SK-N-DZ (cell line): ENCODE measurements around the gene PRKCB.
"Not testable (repeated sequence)": the region's sequence is repeated elsewhere in the genome, so short reads cannot be mapped to it uniquely, and the experiment has no call there.

Experiments used
- DNase-seq: peaks from one replicate; pipeline ENCODE4 v3.0.0-alpha.2; 2015; ENCODE audit warnings: low spot score

PRKCB gene

GRCh38 chr16:24005577-24005976 lies 169.8 kb downstream of the PRKCB start:
- DNase-seq: no peak

GRCh38 chr16:24007391-24007790 lies 171.6 kb downstream of the PRKCB start:
- DNase-seq: no peak

GRCh38 chr16:24007934-24008333 lies 172.2 kb downstream of the PRKCB start:
- DNase-seq: no peak

- DNase-seq: no peak
These were observed 173.3 kb downstream of the PRKCB start for GRCh38 chr16:24009098-24009497.

GRCh38 chr16:24009955-24010354 lies 174.2 kb downstream of the PRKCB start:
- DNase-seq: no peak

GRCh38 chr16:24010440-24011089 lies 174.8 kb downstream of the PRKCB start:
- DNase-seq: peak; percentile 60

- DNase-seq: no peak
These were observed 175.5 kb downstream of the PRKCB start for GRCh38 chr16:24011237-24011636.

GRCh38 chr16:24013054-24013636 lies 177.4 kb downstream of the PRKCB start:
- no peak for DNase-seq

- DNase-seq: no peak
These were observed 178.3 kb downstream of the PRKCB start for GRCh38 chr16:24013864-24014645.

- not testable (repeated sequence) for DNase-seq
These were observed 179.2 kb downstream of the PRKCB start for GRCh38 chr16:24014955-24015354.

GRCh38 chr16:24015923-24016322 lies 180.1 kb downstream of the PRKCB start:
- no peak for DNase-seq

- DNase-seq: no peak
These were observed 182.7 kb downstream of the PRKCB start for GRCh38 chr16:24018485-24018884.

- no peak for DNase-seq
These were observed 187.0 kb downstream of the PRKCB start for GRCh38 chr16:24022797-24023196.

GRCh38 chr16:24023621-24024020 lies 187.8 kb downstream of the PRKCB start:
- no peak for DNase-seq

- no peak for DNase-seq
These were observed 189.2 kb downstream of the PRKCB start for GRCh38 chr16:24024971-24025370.

GRCh38 chr16:24027466-24027865 lies 191.7 kb downstream of the PRKCB start:
- DNase-seq: no peak

GRCh38 chr16:24029841-24030240 lies 194.1 kb downstream of the PRKCB start:
- DNase-seq: not testable (repeated sequence)

- no peak for DNase-seq
These were observed 199.5 kb downstream of the PRKCB start for GRCh38 chr16:24035127-24035842.

- DNase-seq: no peak
These were observed 200.3 kb downstream of the PRKCB start for GRCh38 chr16:24036038-24036543.

- DNase-seq: peak; percentile 67
These were observed 200.8 kb downstream of the PRKCB start for GRCh38 chr16:24036614-24037013.

- DNase-seq: no peak
These were observed 201.6 kb downstream of the PRKCB start for GRCh38 chr16:24037335-24037734.
